Measurements from ENCODE around the gene ACADS.
"Not testable (repeated sequence)": the region's sequence is repeated elsewhere in the genome, so short reads cannot be mapped to it uniquely, and the experiment has no call there.

ACADS gene

GRCh38 chr12:120726961-120727360 is 1.3 kb downstream of the ACADS start:
- H3K9me3 ChIP-seq (ENCODE audit: control insufficient read depth in 2 of 2, low read length in 2 of 2), result no peaks in the 10 kb centered on the region
- H3K27me3 ChIP-seq (ENCODE audit: control insufficient read depth in 1 of 2, insufficient read depth in 2 of 2, low read length in 2 of 2), result no peaks in the 10 kb centered on the region
- H3K9ac ChIP-seq (ENCODE audit: low read length in 2 of 2), result no peak overlapping the region
- H3K4me3 ChIP-seq (ENCODE audit: low read length in 2 of 2), result no peak overlapping the region
- H3K36me3 ChIP-seq (ENCODE audit: control insufficient read depth in 2 of 2, insufficient read depth in 2 of 2, low read length in 2 of 2), result peaks cover 14 to 26% of the 10 kb centered on the region in 2 donors
- H3K27ac ChIP-seq (ENCODE audit: low read length), result no peak overlapping the region
- peaks cover 19% of the 10 kb centered on the region for H3K4me1 ChIP-seq (ENCODE audit: control insufficient read depth, insufficient read depth, low read length)

GRCh38 chr12:120732198-120732597 is 6.6 kb downstream of the ACADS start:
- not testable (repeated sequence) for H3K27ac ChIP-seq (ENCODE audit: low read length); H3K4me1 ChIP-seq (ENCODE audit: control insufficient read depth, insufficient read depth, low read length); H3K4me3 ChIP-seq (ENCODE audit: low read length in 2 of 2); H3K9ac ChIP-seq (ENCODE audit: low read length in 2 of 2); H3K9me3 ChIP-seq (ENCODE audit: control insufficient read depth in 2 of 2, low read length in 2 of 2); H3K27me3 ChIP-seq (ENCODE audit: control insufficient read depth in 1 of 2, insufficient read depth in 2 of 2, low read length in 2 of 2)
- peaks cover 6 to 17% of the 10 kb centered on the region in 2 donors for H3K36me3 ChIP-seq (ENCODE audit: control insufficient read depth in 2 of 2, insufficient read depth in 2 of 2, low read length in 2 of 2)

- Histone ChIP-seq H3K36me3 (ENCODE audit: control insufficient read depth in 2 of 2, insufficient read depth in 2 of 2, low read length in 2 of 2) (peaks cover 3 to 15% of the 10 kb centered on the region in 2 donors), H3K4me1 (ENCODE audit: control insufficient read depth, insufficient read depth, low read length) (no peaks in the 10 kb centered on the region), H3K4me3 (ENCODE audit: low read length in 2 of 2) (no peak overlapping the region), H3K27me3 (ENCODE audit: control insufficient read depth in 1 of 2, insufficient read depth in 2 of 2, low read length in 2 of 2) (no peaks in the 10 kb centered on the region), H3K9ac (ENCODE audit: low read length in 2 of 2) (no peak overlapping the region), H3K9me3 (ENCODE audit: control insufficient read depth in 2 of 2, low read length in 2 of 2) (no peaks in the 10 kb centered on the region), H3K27ac (ENCODE audit: low read length) (no peak overlapping the region)
Observed at GRCh38 chr12:120733574-120733973, 7.9 kb downstream of the ACADS start.

- Histone ChIP-seq H3K4me1 (ENCODE audit: control insufficient read depth, insufficient read depth, low read length) (no peaks in the 10 kb centered on the region), H3K36me3 (ENCODE audit: control insufficient read depth in 2 of 2, insufficient read depth in 2 of 2, low read length in 2 of 2) (peaks cover 3 to 15% of the 10 kb centered on the region in 2 donors), H3K9me3 (ENCODE audit: control insufficient read depth in 2 of 2, low read length in 2 of 2) (no peaks in the 10 kb centered on the region), H3K27ac (ENCODE audit: low read length) (no peak overlapping the region), H3K27me3 (ENCODE audit: control insufficient read depth in 1 of 2, insufficient read depth in 2 of 2, low read length in 2 of 2) (no peaks in the 10 kb centered on the region), H3K9ac (ENCODE audit: low read length in 2 of 2) (no peak overlapping the region), H3K4me3 (ENCODE audit: low read length in 2 of 2) (no peak overlapping the region)
Observed at GRCh38 chr12:120734210-120734609, 8.6 kb downstream of the ACADS start.

GRCh38 chr12:120735181-120735580 is 9.6 kb downstream of the ACADS start:
- Histone ChIP-seq H3K4me1 (ENCODE audit: control insufficient read depth, insufficient read depth, low read length) (no peaks in the 10 kb centered on the region), H3K4me3 (ENCODE audit: low read length in 2 of 2) (no peak overlapping the region), H3K9me3 (ENCODE audit: control insufficient read depth in 2 of 2, low read length in 2 of 2) (no peaks in the 10 kb centered on the region), H3K27ac (ENCODE audit: low read length) (no peak overlapping the region), H3K36me3 (ENCODE audit: control insufficient read depth in 2 of 2, insufficient read depth in 2 of 2, low read length in 2 of 2) (peaks cover 2 to 10% of the 10 kb centered on the region in 2 donors), H3K9ac (ENCODE audit: low read length in 2 of 2) (no peak overlapping the region), H3K27me3 (ENCODE audit: control insufficient read depth in 1 of 2, insufficient read depth in 2 of 2, low read length in 2 of 2) (no peaks in the 10 kb centered on the region)

GRCh38 chr12:120736404-120737331 is 11.0 kb downstream of the ACADS start:
- Histone ChIP-seq H3K36me3 (ENCODE audit: control insufficient read depth in 2 of 2, insufficient read depth in 2 of 2, low read length in 2 of 2) (peaks cover 0 to 4% of the 10 kb centered on the region in 2 donors), H3K27ac (ENCODE audit: low read length) (no peak overlapping the region)

GRCh38 chr12:120737557-120738251 is 12.1 kb downstream of the ACADS start:
- H3K27ac ChIP-seq (ENCODE audit: low read length), result no peak overlapping the region
- H3K9me3 ChIP-seq (ENCODE audit: control insufficient read depth in 2 of 2, low read length in 2 of 2), result no peaks in the 10 kb centered on the region
- H3K36me3 ChIP-seq (ENCODE audit: control insufficient read depth in 2 of 2, insufficient read depth in 2 of 2, low read length in 2 of 2), result peaks cover 0 to 4% of the 10 kb centered on the region in 2 donors
- H3K4me1 ChIP-seq (ENCODE audit: control insufficient read depth, insufficient read depth, low read length), result no peaks in the 10 kb centered on the region
- no peak overlapping the region for H3K9ac ChIP-seq (ENCODE audit: low read length in 2 of 2)
- H3K27me3 ChIP-seq (ENCODE audit: control insufficient read depth in 1 of 2, insufficient read depth in 2 of 2, low read length in 2 of 2), result no peaks in the 10 kb centered on the region
- H3K4me3 ChIP-seq (ENCODE audit: low read length in 2 of 2), result no peak overlapping the region

More at GRCh38 chr12:120736404-120737331, 11.0 kb downstream of the ACADS start:
- H3K4me1 ChIP-seq (ENCODE audit: control insufficient read depth, insufficient read depth, low read length), result no peaks in the 10 kb centered on the region
- H3K27me3 ChIP-seq (ENCODE audit: control insufficient read depth in 1 of 2, insufficient read depth in 2 of 2, low read length in 2 of 2), result no peaks in the 10 kb centered on the region
- no peak overlapping the region for H3K9ac ChIP-seq (ENCODE audit: low read length in 2 of 2)
- H3K4me3 ChIP-seq (ENCODE audit: low read length in 2 of 2), result no peak overlapping the region
- H3K9me3 ChIP-seq (ENCODE audit: control insufficient read depth in 2 of 2, low read length in 2 of 2), result no peaks in the 10 kb centered on the region

GRCh38 chr12:120738252-120739030 is 12.8 kb downstream of the ACADS start:
- no peaks in the 10 kb centered on the region for H3K4me1 ChIP-seq (ENCODE audit: control insufficient read depth, insufficient read depth, low read length)
- no peak overlapping the region for H3K27ac ChIP-seq (ENCODE audit: low read length)
- peaks cover 0 to 4% of the 10 kb centered on the region in 2 donors for H3K36me3 ChIP-seq (ENCODE audit: control insufficient read depth in 2 of 2, insufficient read depth in 2 of 2, low read length in 2 of 2)
- no peak overlapping the region for H3K9ac ChIP-seq (ENCODE audit: low read length in 2 of 2)
- no peaks in the 10 kb centered on the region for H3K9me3 ChIP-seq (ENCODE audit: control insufficient read depth in 2 of 2, low read length in 2 of 2)
- no peak overlapping the region for H3K4me3 ChIP-seq (ENCODE audit: low read length in 2 of 2)
- H3K27me3 ChIP-seq (ENCODE audit: control insufficient read depth in 1 of 2, insufficient read depth in 2 of 2, low read length in 2 of 2), result no peaks in the 10 kb centered on the region

GRCh38 chr12:120739031-120739762 is 13.6 kb downstream of the ACADS start:
- H3K27ac ChIP-seq (ENCODE audit: low read length), result no peak overlapping the region

More at GRCh38 chr12:120739031-120739762, 13.6 kb downstream of the ACADS start:
- Histone ChIP-seq H3K4me3 (ENCODE audit: low read length in 2 of 2) (no peak overlapping the region), H3K4me1 (ENCODE audit: control insufficient read depth, insufficient read depth, low read length) (no peaks in the 10 kb centered on the region), H3K9me3 (ENCODE audit: control insufficient read depth in 2 of 2, low read length in 2 of 2) (no peaks in the 10 kb centered on the region), H3K9ac (ENCODE audit: low read length in 2 of 2) (no peak overlapping the region), H3K27me3 (ENCODE audit: control insufficient read depth in 1 of 2, insufficient read depth in 2 of 2, low read length in 2 of 2) (no peaks in the 10 kb centered on the region), H3K36me3 (ENCODE audit: control insufficient read depth in 2 of 2, insufficient read depth in 2 of 2, low read length in 2 of 2) (peaks cover 0 to 3% of the 10 kb centered on the region in 2 donors)

All from stomach smooth muscle (tissue), 2 donors.